GM21786 (cell line): Measurements from ENCODE around the gene ARFGAP3.

Experiments used
- ATAC-seq: cut with Tn5 transposase; IDR thresholded peaks from one replicate; pipeline ENCODE4 v1.9.1; 2021; ENCODE audit not compliant: unreplicated experiment

ARFGAP3 gene

DNA sequence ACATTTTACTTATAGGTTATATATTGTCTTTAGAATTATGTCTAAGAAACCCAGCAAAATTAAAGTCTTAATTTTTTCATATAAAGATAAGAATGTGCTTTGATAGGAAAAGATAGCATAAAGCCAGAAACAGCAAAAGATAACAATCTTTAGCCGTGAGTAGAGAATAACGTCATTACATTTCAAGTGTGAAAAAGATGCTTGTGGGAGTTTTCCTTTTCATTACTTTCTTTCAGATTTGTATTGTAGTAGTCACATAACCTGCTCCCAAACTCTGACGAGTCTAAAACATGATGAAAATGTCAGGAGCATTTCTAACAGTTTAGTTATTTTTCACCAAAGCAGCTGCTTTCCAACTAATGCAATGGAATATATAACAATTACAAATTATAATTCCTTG is 31.3 kb downstream of the ARFGAP3 start:
- ATAC-seq: no peak

GRCh38 chr22:42821386-42821785 is 35.7 kb downstream of the ARFGAP3 start:
- ATAC-seq: no peak

DNA sequence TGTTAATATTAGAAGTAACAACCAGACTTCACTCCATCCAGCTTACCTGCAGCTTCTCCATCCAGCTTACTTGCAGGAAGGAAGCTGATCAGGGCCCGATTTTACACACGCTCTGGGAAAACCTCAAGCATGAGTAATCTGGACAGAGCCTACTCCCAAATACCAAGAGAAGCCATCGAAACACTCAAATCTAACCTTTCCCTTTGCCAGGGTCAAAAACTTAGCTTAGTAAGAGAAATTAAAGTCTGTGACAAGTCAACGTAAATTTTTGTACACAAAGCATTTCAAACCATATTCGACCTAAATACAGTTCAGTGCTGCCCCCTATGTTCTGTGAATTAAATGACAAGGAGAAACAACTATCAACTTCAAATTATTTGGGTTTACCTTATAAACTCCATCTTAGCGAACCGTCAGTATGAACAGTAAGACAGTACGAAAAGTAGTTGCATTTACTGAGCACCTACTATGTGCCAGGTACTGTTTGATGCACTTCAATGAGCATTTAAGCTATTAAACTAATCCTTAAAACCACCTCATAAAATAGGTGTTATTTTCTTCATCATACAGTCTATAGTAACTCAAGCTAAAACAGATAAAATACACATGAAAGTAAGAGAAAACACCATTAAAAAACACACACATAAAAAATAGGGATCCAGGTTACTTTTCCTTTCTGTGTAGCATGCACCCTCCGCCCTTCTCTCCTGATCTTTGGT is 36.9 kb downstream of the ARFGAP3 start:
- ATAC-seq: no peak

DNA sequence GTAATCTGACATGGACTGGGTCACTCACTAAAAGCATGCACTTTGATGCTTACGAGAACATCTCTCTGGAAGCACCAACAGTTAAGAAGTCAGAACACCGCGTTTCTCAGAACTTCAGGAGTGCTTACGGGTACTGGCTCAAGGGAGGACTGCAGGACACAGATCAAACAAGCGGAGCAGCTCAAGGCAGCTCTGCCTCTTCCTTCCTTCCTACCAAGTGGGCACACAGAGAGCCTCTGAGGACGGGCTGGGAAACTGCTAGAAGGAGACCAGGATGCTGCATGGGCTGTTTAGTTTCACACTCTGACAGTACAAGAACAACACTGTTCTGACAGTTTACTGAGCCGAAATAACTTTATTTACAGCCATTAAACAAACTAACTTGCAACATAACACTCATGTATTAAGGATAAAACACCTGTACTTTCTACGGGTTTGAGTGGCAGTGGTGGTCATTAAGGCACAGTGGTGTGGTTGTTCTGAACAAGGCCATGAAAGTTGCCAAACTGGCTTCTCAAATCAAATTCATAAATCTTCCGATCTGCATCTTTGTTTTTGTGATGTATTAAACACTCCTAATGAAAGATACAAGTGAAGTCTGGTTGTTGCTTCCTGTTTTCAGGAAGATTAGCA is 37.5 kb downstream of the ARFGAP3 start:
- no peak for ATAC-seq

GRCh38 chr22:42817556-42817955 is 39.5 kb downstream of the ARFGAP3 start:
- no peak for ATAC-seq

DNA sequence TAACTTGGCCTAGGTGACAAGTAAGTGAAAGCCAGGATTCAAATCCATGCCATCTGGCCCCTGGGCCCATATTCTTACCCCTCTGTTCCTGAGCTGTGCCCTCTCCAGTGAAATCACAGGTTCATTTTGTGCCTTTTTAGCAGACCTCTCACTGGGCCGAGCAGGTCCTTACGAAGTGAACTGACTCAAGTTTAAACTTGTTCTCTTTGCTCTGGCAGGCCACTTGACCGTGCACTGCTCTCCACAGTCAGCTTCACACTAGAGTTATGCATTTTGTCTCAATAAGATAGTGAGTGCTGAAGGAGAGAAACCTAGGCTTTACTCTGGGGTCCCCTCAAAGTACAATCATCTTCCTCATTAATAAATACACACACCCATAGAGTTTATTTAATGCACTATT is 40.7 kb downstream of the ARFGAP3 start:
- no peak for ATAC-seq

DNA sequence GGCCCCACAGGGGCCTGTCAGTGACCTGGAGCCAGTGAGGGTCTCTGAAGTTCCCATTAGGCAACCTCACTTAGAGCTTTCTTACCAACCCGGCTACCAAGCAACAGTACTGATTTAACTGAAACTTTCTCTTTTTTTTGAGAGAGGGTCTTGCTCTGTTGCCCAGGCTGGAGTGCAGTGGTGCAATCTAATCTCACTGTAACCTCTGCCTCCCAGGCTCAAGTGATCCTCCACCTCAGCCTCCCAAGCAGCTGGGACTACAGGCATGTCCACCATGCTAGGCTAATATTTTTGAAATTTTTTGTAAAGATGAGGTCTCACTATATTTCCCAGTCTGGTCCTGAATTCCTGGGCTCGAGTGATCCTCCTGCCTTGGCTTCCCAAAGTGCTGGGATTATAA is 42.5 kb downstream of the ARFGAP3 start:
- ATAC-seq: no peak

GRCh38 chr22:42814215-42814614 is 42.9 kb downstream of the ARFGAP3 start:
- ATAC-seq: no peak

- no peak for ATAC-seq
Measured at GRCh38 chr22:42813501-42813900, 43.6 kb downstream of the ARFGAP3 start.

DNA sequence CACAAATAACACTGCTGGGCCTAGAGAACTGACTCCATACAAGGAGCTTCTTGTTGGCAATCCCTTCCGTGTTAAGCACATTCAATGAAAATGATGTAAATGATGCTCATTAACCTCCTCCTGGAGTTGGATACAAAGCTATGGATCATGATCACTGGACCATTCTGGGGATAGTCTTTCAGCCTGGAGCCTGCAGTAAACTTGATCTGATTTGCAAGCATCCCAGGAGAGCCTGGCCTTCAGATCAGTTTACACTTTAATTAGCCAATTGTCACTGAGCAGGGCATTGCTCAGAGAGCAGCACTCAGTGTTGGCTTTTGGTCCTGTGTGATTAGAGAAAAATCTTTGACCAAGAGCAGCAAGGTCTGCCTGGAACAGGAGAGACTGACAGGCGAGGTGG is 45.6 kb downstream of the ARFGAP3 start:
- ATAC-seq: no peak

- no peak for ATAC-seq
Measured at GRCh38 chr22:42808521-42808920, 48.6 kb downstream of the ARFGAP3 start.

DNA sequence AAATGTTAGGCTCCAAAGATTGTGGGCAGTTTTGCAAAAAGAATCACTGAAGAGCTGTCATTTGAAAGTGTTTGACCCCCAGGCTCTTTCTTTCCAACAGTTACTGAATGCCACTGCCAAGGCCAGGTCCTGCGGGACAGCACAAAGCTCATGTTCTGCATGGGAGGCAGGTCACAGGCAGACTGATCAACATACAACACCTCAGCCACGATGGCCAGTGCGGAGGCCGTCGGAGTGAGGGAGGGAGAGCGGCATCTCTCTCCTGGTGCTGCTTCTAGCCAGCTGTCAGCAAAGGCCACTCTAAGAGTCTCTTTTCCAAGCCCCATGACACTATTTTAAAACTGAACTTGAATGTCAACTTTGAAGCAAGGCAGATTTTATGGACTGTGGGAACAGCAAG is 49.9 kb downstream of the ARFGAP3 start:
- no peak for ATAC-seq

- no peak for ATAC-seq
Measured at GRCh38 chr22:42805998-42806830, 50.9 kb downstream of the ARFGAP3 start.

DNA sequence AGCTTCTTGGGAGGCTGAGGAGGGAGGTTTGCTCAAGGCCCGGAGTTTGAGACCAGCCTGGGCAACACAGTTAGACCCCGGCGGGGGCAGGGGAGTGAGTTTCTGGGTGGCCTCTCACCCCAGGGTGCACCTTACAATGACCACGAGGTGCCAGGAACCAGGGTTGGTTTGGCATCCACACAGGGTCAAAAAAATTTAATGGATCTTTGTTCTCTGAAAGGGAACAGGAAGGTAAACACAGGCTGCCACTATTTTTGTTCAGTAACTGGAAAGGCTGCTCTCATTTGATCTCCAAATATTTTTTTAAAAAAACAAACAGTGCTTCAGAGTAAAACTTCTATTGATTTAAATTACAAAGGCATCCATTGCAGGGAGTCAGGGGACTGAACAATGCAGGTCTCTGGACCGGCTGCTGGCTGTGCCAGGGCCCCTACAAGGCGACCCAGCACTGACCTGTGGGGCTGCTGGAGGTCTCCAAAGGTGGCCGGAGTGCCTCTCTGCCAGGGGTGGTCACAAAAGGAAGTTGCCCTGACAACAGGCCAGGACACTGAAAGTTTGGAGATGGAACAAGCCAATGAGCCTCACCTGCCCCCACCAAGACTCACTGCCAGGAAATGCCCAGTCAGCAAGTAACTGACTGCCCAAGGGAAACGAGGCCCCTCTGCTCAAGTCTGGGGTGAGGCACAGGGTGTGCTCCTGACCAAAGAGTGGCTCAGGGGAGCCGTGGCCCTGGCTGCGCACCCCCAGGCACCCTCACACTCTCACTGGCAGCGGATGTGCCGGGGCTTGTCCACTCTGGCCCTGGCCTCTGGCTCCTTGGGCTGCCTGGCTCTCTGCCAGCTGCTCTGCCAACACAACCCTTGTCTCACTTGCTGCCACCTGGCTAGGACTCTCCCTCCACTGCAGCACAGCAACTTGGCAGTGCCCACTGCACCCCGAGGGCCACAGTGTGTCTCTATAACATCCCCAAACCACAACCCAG is 51.8 kb downstream of the ARFGAP3 start:
- no peak for ATAC-seq

DNA sequence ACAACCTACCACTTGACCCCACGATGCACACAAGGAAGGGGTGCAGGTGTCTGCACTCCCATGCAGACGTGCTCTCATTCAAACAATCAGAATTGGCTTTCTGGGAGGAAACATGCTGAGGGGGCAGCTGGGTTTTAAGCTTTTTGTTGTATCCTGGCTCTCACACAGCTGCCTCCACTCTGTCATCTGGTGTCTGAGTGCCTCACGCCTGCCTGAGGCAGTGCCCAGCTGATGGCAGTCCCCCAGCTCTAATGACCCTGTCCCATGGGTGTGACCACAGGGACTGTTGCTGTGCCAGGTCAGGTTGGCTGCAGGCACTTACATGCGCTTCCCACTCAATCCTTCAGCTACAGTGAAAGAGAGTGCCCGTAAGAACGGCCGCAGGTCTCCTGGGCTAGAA is 53.7 kb downstream of the ARFGAP3 start:
- no peak for ATAC-seq

GRCh38 chr22:42801252-42802080 is 55.6 kb downstream of the ARFGAP3 start:
- ATAC-seq: no peak

GRCh38 chr22:42800451-42801251 is 56.4 kb downstream of the ARFGAP3 start:
- no peak for ATAC-seq

- no peak for ATAC-seq
Measured at GRCh38 chr22:42799461-42800405, 57.3 kb downstream of the ARFGAP3 start.
